Measurements from ENCODE around the gene REPIN1. TPM values are rescaled to one million over a fixed set of nuclear protein-coding genes. Genes with fewer than 3 reads are reported as not detected.

REPIN1 gene
- total and polyA plus RNA-seq, 7 experiments from 2014 or later: 46.7 to 103 (median 78.4) TPM

GRCh38 chr7:150324373-150324961 is 44.2 kb upstream of the REPIN1 start:
- H3K9me3 Mint-ChIP-seq: peaks cover 0 to 2% (median 0%) of the 10 kb centered on the region in 11 donors
- peaks cover 10 to 39% (median 22%) of the 10 kb centered on the region in 5 donors for H3K36me3 Mint-ChIP-seq
- H3K27ac Mint-ChIP-seq: peak overlapping the region; percentile 93 to 99 (median 98)
- no peak for ATAC-seq
- Histone ChIP-seq H3K4me1 (ENCODE audit: control insufficient read depth in 2 of 2, insufficient read depth in 2 of 2, low read length in 2 of 2) (peaks cover 5 to 21% of the 10 kb centered on the region in 2 donors), H3K4me3 (ENCODE audit: low read length) (peak overlapping the region; percentile 95), H3K27ac (ENCODE audit: low read depth, low read length) (peak overlapping the region; percentile 85), H3K9me3 (ENCODE audit: control insufficient read depth in 2 of 3, low read length in 3 of 3) (no peaks in the 10 kb centered on the region), H3K36me3 (ENCODE audit: control insufficient read depth in 2 of 3, insufficient read depth in 3 of 3, low read length in 3 of 3) (peaks cover 0 to 41% (median 0%) of the 10 kb centered on the region in 3 experiments), H3K27me3 (ENCODE audit: control insufficient read depth in 2 of 2, insufficient read depth in 2 of 2, low read length in 2 of 2) (no peaks in the 10 kb centered on the region)
- intact Hi-C loops (cut with micrococcal nuclease): loop anchor here (5.0 kb wide), 4 partner anchors 33 to 703 kb away; partner anchors contain the start of gene ABCB8 (in 1 of the 2)
- peaks cover 25 to 57% (median 44%) of the 10 kb centered on the region in 7 donors for H3K4me1 Mint-ChIP-seq
- POLR2A ChIA-PET: interaction anchor here (1.0 to 3.0 kb wide), 3 partner anchors 11 to 82 kb away, joined by 3 to 15 read pairs (median 3); a partner anchor contains a TSS
- DNase-seq: peak in 2 of 9 donors; percentile 3 to 7
- peak overlapping the region; percentile 88 to 100 (median 98) for H3K4me3 Mint-ChIP-seq
- CTCF ChIA-PET: no interaction called here
- no peaks in the 10 kb centered on the region for H3K27me3 Mint-ChIP-seq

GRCh38 chr7:150325110-150325611 is 43.5 kb upstream of the REPIN1 start:
- peak overlapping the region; percentile 85 for H3K27ac ChIP-seq (ENCODE audit: low read depth, low read length)
- Mint-ChIP-seq H3K9me3 (peaks cover 0 to 2% (median 0%) of the 10 kb centered on the region in 11 donors), H3K4me3 (peak overlapping the region; percentile 88 to 100 (median 98)), H3K27me3 (no peaks in the 10 kb centered on the region), H3K36me3 (peaks cover 10 to 36% (median 19%) of the 10 kb centered on the region in 5 donors), H3K4me1 (peaks cover 25 to 52% (median 44%) of the 10 kb centered on the region in 7 donors), H3K27ac (peak overlapping the region; percentile 70 to 99 (median 97))
- peaks cover 5 to 21% of the 10 kb centered on the region in 2 donors for H3K4me1 ChIP-seq (ENCODE audit: control insufficient read depth in 2 of 2, insufficient read depth in 2 of 2, low read length in 2 of 2)
- H3K4me3 ChIP-seq (ENCODE audit: low read length): no peak overlapping the region
- H3K27me3 ChIP-seq (ENCODE audit: control insufficient read depth in 2 of 2, insufficient read depth in 2 of 2, low read length in 2 of 2): no peaks in the 10 kb centered on the region
- DNase-seq (no peak), ATAC-seq (no peak)
- intact Hi-C loops (cut with micrococcal nuclease): no loop called here
- CTCF ChIA-PET: no interaction called here
- POLR2A ChIA-PET: no interaction called here
- no peaks in the 10 kb centered on the region for H3K9me3 ChIP-seq (ENCODE audit: control insufficient read depth in 2 of 3, low read length in 3 of 3)
- H3K36me3 ChIP-seq (ENCODE audit: control insufficient read depth in 2 of 3, insufficient read depth in 3 of 3, low read length in 3 of 3): peaks cover 0 to 46% (median 0%) of the 10 kb centered on the region in 3 experiments

- H3K4me3 ChIP-seq (ENCODE audit: low read length): no peak overlapping the region
- DNase-seq (no peak), ATAC-seq (no peak)
- intact Hi-C loops (cut with micrococcal nuclease): no loop called here
- peaks cover 5 to 21% of the 10 kb centered on the region in 2 donors for H3K4me1 ChIP-seq (ENCODE audit: control insufficient read depth in 2 of 2, insufficient read depth in 2 of 2, low read length in 2 of 2)
- H3K27me3 ChIP-seq (ENCODE audit: control insufficient read depth in 2 of 2, insufficient read depth in 2 of 2, low read length in 2 of 2): no peaks in the 10 kb centered on the region
- H3K4me1 Mint-ChIP-seq: peaks cover 25 to 49% (median 42%) of the 10 kb centered on the region in 7 donors
- H3K36me3 Mint-ChIP-seq: peaks cover 10 to 36% (median 22%) of the 10 kb centered on the region in 5 donors
- ChIA-PET CTCF (no interaction called here), POLR2A (interaction anchor here (0.6 kb wide), 1 partner anchor 24 kb away, joined by 3 read pairs; no protein-coding TSS in a partner anchor)
- no peak overlapping the region for H3K4me3 Mint-ChIP-seq
- H3K27me3 Mint-ChIP-seq: no peaks in the 10 kb centered on the region
- peaks cover 0 to 2% (median 0%) of the 10 kb centered on the region in 11 donors for H3K9me3 Mint-ChIP-seq
- H3K27ac ChIP-seq (ENCODE audit: low read depth, low read length): no peak overlapping the region
- H3K36me3 ChIP-seq (ENCODE audit: control insufficient read depth in 2 of 3, insufficient read depth in 3 of 3, low read length in 3 of 3): peaks cover 0 to 53% (median 0%) of the 10 kb centered on the region in 3 experiments
- H3K9me3 ChIP-seq (ENCODE audit: control insufficient read depth in 2 of 3, low read length in 3 of 3): no peaks in the 10 kb centered on the region
- H3K27ac Mint-ChIP-seq: peak overlapping the region in 4 of 9 donors; percentile 9 to 51 (median 36)
These were observed 42.7 kb upstream of the REPIN1 start for GRCh38 chr7:150325901-150326300.

GRCh38 chr7:150326657-150327268 is 41.9 kb upstream of the REPIN1 start:
- intact Hi-C loops (cut with micrococcal nuclease): no loop called here
- ATAC-seq (no peak), DNase-seq (no peak)
- peak overlapping the region in 3 of 9 donors; percentile 9 to 60 (median 25) for H3K27ac Mint-ChIP-seq
- Histone ChIP-seq H3K9me3 (ENCODE audit: control insufficient read depth in 2 of 3, low read length in 3 of 3) (no peaks in the 10 kb centered on the region), H3K27ac (ENCODE audit: low read depth, low read length) (no peak overlapping the region), H3K36me3 (ENCODE audit: control insufficient read depth in 2 of 3, insufficient read depth in 3 of 3, low read length in 3 of 3) (peaks cover 0 to 56% (median 0%) of the 10 kb centered on the region in 3 experiments), H3K4me3 (ENCODE audit: low read length) (no peak overlapping the region), H3K4me1 (ENCODE audit: control insufficient read depth in 2 of 2, insufficient read depth in 2 of 2, low read length in 2 of 2) (peaks cover 5 to 21% of the 10 kb centered on the region in 2 donors), H3K27me3 (ENCODE audit: control insufficient read depth in 2 of 2, insufficient read depth in 2 of 2, low read length in 2 of 2) (no peaks in the 10 kb centered on the region)
- no peaks in the 10 kb centered on the region for H3K27me3 Mint-ChIP-seq
- ChIA-PET POLR2A (interaction anchor here (0.7 kb wide), 1 partner anchor 656 kb away, joined by 3 read pairs; no protein-coding TSS in a partner anchor), CTCF (no interaction called here)
- peaks cover 22 to 42% (median 34%) of the 10 kb centered on the region in 7 donors for H3K4me1 Mint-ChIP-seq
- peaks cover 10 to 37% (median 26%) of the 10 kb centered on the region in 5 donors for H3K36me3 Mint-ChIP-seq
- H3K9me3 Mint-ChIP-seq: peaks cover 0 to 2% (median 0%) of the 10 kb centered on the region in 11 donors
- H3K4me3 Mint-ChIP-seq: no peak overlapping the region

GRCh38 chr7:150327308-150327707 is 41.3 kb upstream of the REPIN1 start:
- Mint-ChIP-seq H3K4me1 (peaks cover 19 to 37% (median 29%) of the 10 kb centered on the region in 7 donors), H3K9me3 (peaks cover 0 to 3% (median 0%) of the 10 kb centered on the region in 11 donors), H3K27ac (peak overlapping the region in 1 of 9 donors; percentile 25), H3K36me3 (peaks cover 10 to 37% (median 21%) of the 10 kb centered on the region in 5 donors), H3K4me3 (no peak overlapping the region), H3K27me3 (no peaks in the 10 kb centered on the region)
- Histone ChIP-seq H3K9me3 (ENCODE audit: control insufficient read depth in 2 of 3, low read length in 3 of 3) (no peaks in the 10 kb centered on the region), H3K4me3 (ENCODE audit: low read length) (no peak overlapping the region), H3K4me1 (ENCODE audit: control insufficient read depth in 2 of 2, insufficient read depth in 2 of 2, low read length in 2 of 2) (peaks cover 1 to 15% of the 10 kb centered on the region in 2 donors), H3K27me3 (ENCODE audit: control insufficient read depth in 2 of 2, insufficient read depth in 2 of 2, low read length in 2 of 2) (no peaks in the 10 kb centered on the region), H3K36me3 (ENCODE audit: control insufficient read depth in 2 of 3, insufficient read depth in 3 of 3, low read length in 3 of 3) (peaks cover 0 to 56% (median 0%) of the 10 kb centered on the region in 3 experiments), H3K27ac (ENCODE audit: low read depth, low read length) (no peak overlapping the region)
- ChIA-PET POLR2A (interaction anchor here (0.7 kb wide), 1 partner anchor 655 kb away, joined by 3 read pairs; no protein-coding TSS in a partner anchor), CTCF (no interaction called here)
- ATAC-seq (no peak), DNase-seq (no peak)
- intact Hi-C loops (cut with micrococcal nuclease): no loop called here

- no peaks in the 10 kb centered on the region for H3K27me3 ChIP-seq (ENCODE audit: control insufficient read depth in 2 of 2, insufficient read depth in 2 of 2, low read length in 2 of 2)
These were observed 39.1 kb upstream of the REPIN1 start for GRCh38 chr7:150329331-150330120.

More at GRCh38 chr7:150329331-150330120, 39.1 kb upstream of the REPIN1 start:
- Mint-ChIP-seq H3K4me3 (no peak overlapping the region), H3K27me3 (no peaks in the 10 kb centered on the region), H3K36me3 (peaks cover 10 to 40% (median 17%) of the 10 kb centered on the region in 5 donors), H3K4me1 (peaks cover 9 to 22% (median 12%) of the 10 kb centered on the region in 7 donors), H3K9me3 (peaks cover 0 to 1% (median 0%) of the 10 kb centered on the region in 11 donors), H3K27ac (peak overlapping the region in 1 of 9 donors; percentile 24)
- no peak overlapping the region for H3K4me3 ChIP-seq (ENCODE audit: low read length)
- POLR2A ChIA-PET: no interaction called here
- intact Hi-C loops (cut with micrococcal nuclease): no loop called here
- CTCF ChIA-PET: no interaction called here
- no peak overlapping the region for H3K27ac ChIP-seq (ENCODE audit: low read depth, low read length)
- H3K36me3 ChIP-seq (ENCODE audit: control insufficient read depth in 2 of 3, insufficient read depth in 3 of 3, low read length in 3 of 3): peaks cover 0 to 48% (median 0%) of the 10 kb centered on the region in 3 experiments
- peaks cover 0 to 3% of the 10 kb centered on the region in 2 donors for H3K4me1 ChIP-seq (ENCODE audit: control insufficient read depth in 2 of 2, insufficient read depth in 2 of 2, low read length in 2 of 2)
- ATAC-seq (no peak), DNase-seq (no peak)
- H3K9me3 ChIP-seq (ENCODE audit: control insufficient read depth in 2 of 3, low read length in 3 of 3): no peaks in the 10 kb centered on the region
